ENCODE data around the gene STX5.

STX5 gene

GRCh38 chr11:62823677-62824076, 8.2 kb downstream of the STX5 start:
- H3K27me3 Mint-ChIP-seq, result no peaks in the 10 kb centered on the region
- H3K4me1 Mint-ChIP-seq, result peaks cover 0 to 1% of the 10 kb centered on the region in 2 donors
- H3K4me3 Mint-ChIP-seq, result no peak overlapping the region
- ATAC-seq (replicated peaks), result no peak
- peaks cover 32 to 53% of the 10 kb centered on the region in 2 donors for H3K36me3 Mint-ChIP-seq
- H3K27ac Mint-ChIP-seq, result no peak overlapping the region
- no peak for DNase-seq
- no peaks in the 10 kb centered on the region for H3K9me3 Mint-ChIP-seq

DNA sequence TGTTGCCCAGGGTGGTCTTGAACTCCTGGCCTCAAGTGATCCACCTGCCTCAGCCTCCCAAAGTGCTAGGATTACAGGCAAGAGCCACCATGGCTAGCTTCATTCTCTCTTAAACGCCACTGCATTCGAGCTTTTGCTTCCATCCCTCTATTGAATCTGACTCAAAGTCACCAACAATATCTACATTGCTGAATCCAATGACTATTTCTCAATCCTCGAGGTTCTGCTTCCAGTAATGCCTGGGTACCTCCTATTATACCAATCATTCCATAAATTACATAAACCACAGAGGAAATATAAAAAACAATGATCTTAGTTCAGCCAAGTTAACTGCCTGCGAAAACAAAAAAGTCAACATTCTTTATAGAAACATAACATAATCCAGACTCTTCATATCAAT, 14.7 kb downstream of the STX5 start:
- no peaks in the 10 kb centered on the region for H3K27me3 Mint-ChIP-seq
- no peak overlapping the region for H3K27ac Mint-ChIP-seq

DNA sequence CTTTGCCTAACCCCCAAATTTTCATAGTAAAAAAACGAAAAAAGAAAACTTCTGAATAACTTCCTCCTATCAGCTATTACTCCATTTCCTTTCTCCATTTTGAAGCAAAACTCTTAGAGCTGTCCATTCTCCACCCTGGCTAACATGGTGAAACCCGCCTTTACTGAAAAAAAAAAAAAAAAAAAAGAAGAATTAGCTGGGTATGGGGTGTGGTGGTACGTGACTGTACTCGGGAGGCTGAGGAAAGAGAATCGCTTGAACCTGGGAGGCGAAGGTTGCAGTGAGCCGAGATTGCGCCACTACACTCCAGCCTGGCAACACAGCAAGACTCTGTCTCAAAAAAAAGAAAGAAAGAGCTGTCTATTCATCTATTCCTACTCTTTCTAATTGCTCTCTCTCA, 15.3 kb downstream of the STX5 start:
- no peak overlapping the region for H3K4me3 Mint-ChIP-seq
- no peak overlapping the region for H3K27ac Mint-ChIP-seq
- no peaks in the 10 kb centered on the region for H3K9me3 Mint-ChIP-seq
- no peaks in the 10 kb centered on the region for H3K4me1 Mint-ChIP-seq
- DNase-seq (no peak), ATAC-seq (replicated peaks) (no peak)
- H3K36me3 Mint-ChIP-seq, result peaks cover 12 to 22% of the 10 kb centered on the region in 2 donors
- no peaks in the 10 kb centered on the region for H3K27me3 Mint-ChIP-seq

More for the DNA sequence above, 14.7 kb downstream of the STX5 start:
- ATAC-seq (replicated peaks) (no peak), DNase-seq (no peak)
- no peak overlapping the region for H3K4me3 Mint-ChIP-seq
- no peaks in the 10 kb centered on the region for H3K9me3 Mint-ChIP-seq
- H3K4me1 Mint-ChIP-seq, result no peaks in the 10 kb centered on the region
- H3K36me3 Mint-ChIP-seq, result peaks cover 12 to 22% of the 10 kb centered on the region in 2 donors

GRCh38 chr11:62811659-62812058, 20.2 kb downstream of the STX5 start:
- Mint-ChIP-seq H3K9me3 (no peaks in the 10 kb centered on the region), H3K27me3 (no peaks in the 10 kb centered on the region), H3K27ac (no peak overlapping the region), H3K36me3 (peaks cover 0 to 10% of the 10 kb centered on the region in 2 donors), H3K4me1 (peaks cover 8 to 14% of the 10 kb centered on the region in 2 donors), H3K4me3 (no peak overlapping the region)
- ATAC-seq (replicated peaks) (no peak), DNase-seq (no peak)

GRCh38 chr11:62810748-62811147, 21.1 kb downstream of the STX5 start:
- H3K9me3 Mint-ChIP-seq, result no peaks in the 10 kb centered on the region
- DNase-seq, result no peak
- H3K36me3 Mint-ChIP-seq, result peaks cover 0 to 9% of the 10 kb centered on the region in 2 donors
- H3K4me1 Mint-ChIP-seq, result peaks cover 13 to 22% of the 10 kb centered on the region in 2 donors
- ATAC-seq (replicated peaks), result no peak
- no peak overlapping the region for H3K4me3 Mint-ChIP-seq
- no peaks in the 10 kb centered on the region for H3K27me3 Mint-ChIP-seq
- H3K27ac Mint-ChIP-seq, result no peak overlapping the region

DNA sequence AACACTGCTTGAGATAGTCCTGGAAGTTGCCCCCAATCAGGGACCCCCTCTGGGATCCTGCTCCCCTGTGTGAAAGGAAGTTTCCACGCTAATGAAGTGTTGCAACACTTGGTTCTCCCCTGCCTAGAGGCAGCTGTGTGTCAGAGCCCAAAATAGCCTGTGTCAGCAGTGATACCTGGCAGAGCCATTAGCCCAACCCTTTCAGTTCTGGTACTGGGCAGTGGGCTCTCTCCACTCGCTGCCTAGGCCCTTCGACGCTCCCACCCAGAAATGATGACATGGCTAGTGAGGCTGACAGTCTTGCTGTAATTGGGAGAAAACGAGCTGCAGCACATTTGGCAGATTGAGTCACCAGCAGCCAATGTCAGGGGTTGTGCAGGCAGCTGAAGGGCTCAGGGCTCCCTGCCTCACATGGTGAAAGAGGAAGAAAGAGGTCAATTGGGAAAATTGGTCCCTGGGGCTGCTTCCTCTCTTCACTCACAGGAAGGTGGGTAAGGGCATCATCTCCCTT, 25.2 kb downstream of the STX5 start:
- peak overlapping the region; percentile 65 for H3K27ac Mint-ChIP-seq
- no peak for ATAC-seq (replicated peaks)

DNA sequence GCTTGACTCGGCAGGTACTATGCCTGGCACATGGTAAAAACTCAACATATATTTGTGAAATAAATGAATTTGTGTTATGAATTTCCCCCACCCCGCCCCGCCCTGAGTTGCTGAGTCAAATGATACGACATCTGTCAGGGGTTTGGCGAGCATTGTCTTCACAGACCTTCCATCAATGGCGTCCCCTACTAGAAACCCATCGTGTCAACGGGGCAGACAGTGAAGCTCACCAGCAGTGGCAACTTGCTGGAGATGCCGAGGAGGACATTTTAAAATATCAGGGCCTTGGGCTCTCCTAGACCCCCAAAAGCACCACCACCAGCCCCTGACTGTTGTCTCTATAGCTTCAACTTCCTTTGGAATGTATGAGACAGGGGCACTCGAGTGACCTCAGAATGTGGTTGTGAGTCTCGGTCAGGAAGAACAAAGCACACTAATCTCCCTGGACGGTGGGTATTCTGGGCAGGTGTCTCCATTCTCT, 25.9 kb downstream of the STX5 start:
- Mint-ChIP-seq H3K9me3 (no peaks in the 10 kb centered on the region), H3K4me3 (peak overlapping the region; percentile 94 to 97), H3K27me3 (no peaks in the 10 kb centered on the region), H3K36me3 (peaks cover 20 to 26% of the 10 kb centered on the region in 2 donors), H3K4me1 (peaks cover 25 to 49% of the 10 kb centered on the region in 2 donors), H3K27ac (peak overlapping the region; percentile 99)
- ATAC-seq (replicated peaks) (peak; percentile 19 to 33), DNase-seq (no peak)

More for the DNA sequence above, 25.2 kb downstream of the STX5 start:
- DNase-seq, result no peak
- peak overlapping the region; percentile 63 to 97 for H3K4me3 Mint-ChIP-seq
- no peaks in the 10 kb centered on the region for H3K9me3 Mint-ChIP-seq
- no peaks in the 10 kb centered on the region for H3K27me3 Mint-ChIP-seq
- H3K4me1 Mint-ChIP-seq, result peaks cover 27 to 49% of the 10 kb centered on the region in 2 donors
- H3K36me3 Mint-ChIP-seq, result peaks cover 15 to 19% of the 10 kb centered on the region in 2 donors

DNA sequence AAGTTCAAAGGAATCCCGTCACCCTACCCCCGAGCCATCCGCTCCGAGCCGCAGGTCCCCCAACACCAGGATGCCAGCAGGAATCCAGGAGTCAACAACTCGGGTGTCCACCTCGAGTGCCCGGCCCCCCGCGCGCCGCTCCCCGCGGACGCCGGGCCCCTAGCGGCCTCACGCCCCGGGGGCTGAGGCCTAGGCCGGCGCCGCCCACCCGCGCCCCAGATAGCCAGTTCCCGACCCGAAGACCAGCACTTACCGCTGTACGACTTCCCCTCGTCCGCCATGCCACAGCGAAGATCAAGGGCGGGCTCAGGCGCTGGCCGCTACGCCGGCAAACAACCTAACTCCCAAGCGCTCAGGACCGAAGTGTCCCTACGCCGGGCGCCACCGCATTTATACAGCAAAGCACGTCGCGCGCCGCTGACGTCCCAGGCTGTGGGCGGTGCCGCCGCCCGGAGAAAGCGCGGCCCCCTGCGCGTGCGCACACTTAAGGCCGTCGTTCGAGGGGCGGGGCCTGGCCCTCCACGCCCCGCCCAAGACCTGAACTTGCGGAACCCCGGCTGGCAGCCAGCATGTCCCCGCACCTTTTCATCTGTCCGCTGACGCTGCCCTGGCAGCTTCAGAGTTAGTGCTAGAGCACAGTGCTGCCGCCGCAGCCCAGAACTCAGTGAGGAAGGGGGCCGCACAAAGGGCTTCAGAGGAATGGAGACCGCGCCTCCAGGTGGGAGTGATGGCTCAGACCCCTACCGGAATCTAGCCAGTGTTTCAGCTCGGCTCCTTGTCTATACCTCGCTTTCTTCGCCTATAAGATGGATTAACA, 26.6 kb downstream of the STX5 start, which contains the start of gene NXF1:
NXF1 (minus strand) TSS at position 365 of the 817 bp plus-strand sequence; CDS start at position 281, 84 bp downstream.
- H3K4me1 Mint-ChIP-seq, result peaks cover 25 to 46% of the 10 kb centered on the region in 2 donors
- peaks cover 23 to 29% of the 10 kb centered on the region in 2 donors for H3K36me3 Mint-ChIP-seq
- peak within 1 kb of the TSS; percentile 99 for H3K27ac Mint-ChIP-seq
- H3K9me3 Mint-ChIP-seq, result no peaks in the 10 kb centered on the region
- H3K27me3 Mint-ChIP-seq, result no peaks in the 10 kb centered on the region
- H3K4me3 Mint-ChIP-seq, result peak within 1 kb of the TSS; percentile 94 to 97
- ATAC-seq (replicated peaks), result peak; percentile 87 to 90
- peak; percentile 95 for DNase-seq

- peak; percentile 25 to 26 for ATAC-seq (replicated peaks)
- DNase-seq, result no peak
Measured at GRCh38 chr11:62804310-62805075, 27.4 kb downstream of the STX5 start.

GRCh38 chr11:62801071-62801470, 30.8 kb downstream of the STX5 start:
- Mint-ChIP-seq H3K27ac (no peak overlapping the region), H3K4me1 (peaks cover 18 to 31% of the 10 kb centered on the region in 2 donors), H3K27me3 (no peaks in the 10 kb centered on the region), H3K4me3 (no peak overlapping the region), H3K36me3 (peaks cover 45 to 52% of the 10 kb centered on the region in 2 donors), H3K9me3 (no peaks in the 10 kb centered on the region)
- no peak for DNase-seq
- ATAC-seq (replicated peaks), result no peak

More at GRCh38 chr11:62804310-62805075, 27.4 kb downstream of the STX5 start:
- Mint-ChIP-seq H3K27ac (peak overlapping the region; percentile 99), H3K4me1 (peaks cover 27 to 46% of the 10 kb centered on the region in 2 donors), H3K4me3 (peak overlapping the region; percentile 94 to 97), H3K27me3 (no peaks in the 10 kb centered on the region), H3K36me3 (peaks cover 29 to 36% of the 10 kb centered on the region in 2 donors), H3K9me3 (no peaks in the 10 kb centered on the region)

GRCh38 chr11:62799486-62799885, 32.4 kb downstream of the STX5 start:
- Mint-ChIP-seq H3K27me3 (no peaks in the 10 kb centered on the region), H3K36me3 (peaks cover 46 to 60% of the 10 kb centered on the region in 2 donors), H3K4me1 (peaks cover 15 to 19% of the 10 kb centered on the region in 2 donors), H3K27ac (no peak overlapping the region), H3K9me3 (no peaks in the 10 kb centered on the region), H3K4me3 (no peak overlapping the region)
- DNase-seq (no peak), ATAC-seq (replicated peaks) (no peak)

DNA sequence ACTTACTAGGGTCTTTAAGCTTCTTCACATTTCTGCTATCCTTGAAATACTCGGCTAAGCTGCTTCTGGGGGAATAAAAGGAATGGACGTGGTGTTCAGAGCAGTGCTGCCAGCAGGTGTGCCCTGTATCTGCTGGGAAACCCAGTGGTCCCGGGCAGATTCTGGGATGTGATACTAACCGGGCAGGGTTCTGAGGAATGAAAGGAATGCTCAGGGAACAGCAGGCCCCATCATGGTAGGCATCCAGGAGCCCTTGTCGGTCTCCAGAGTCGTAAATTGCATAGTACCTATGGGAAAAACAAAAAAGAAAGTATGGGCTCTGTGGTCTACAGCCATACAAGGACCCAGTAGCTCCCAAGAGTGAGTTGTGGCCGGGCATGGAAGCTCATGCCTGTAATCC, 35.6 kb downstream of the STX5 start:
- no peaks in the 10 kb centered on the region for H3K27me3 Mint-ChIP-seq
- DNase-seq (no peak), ATAC-seq (replicated peaks) (no peak)
- H3K36me3 Mint-ChIP-seq, result peaks cover 41 to 59% of the 10 kb centered on the region in 2 donors
- peak overlapping the region; percentile 14 for H3K27ac Mint-ChIP-seq
- no peaks in the 10 kb centered on the region for H3K9me3 Mint-ChIP-seq
- peaks cover 9 to 10% of the 10 kb centered on the region in 2 donors for H3K4me1 Mint-ChIP-seq
- H3K4me3 Mint-ChIP-seq, result no peak overlapping the region

GRCh38 chr11:62794201-62794775, 37.6 kb downstream of the STX5 start:
- DNase-seq (no peak), ATAC-seq (replicated peaks) (no peak)
- H3K4me1 Mint-ChIP-seq, result peaks cover 20 to 27% of the 10 kb centered on the region in 2 donors
- peaks cover 44 to 63% of the 10 kb centered on the region in 2 donors for H3K36me3 Mint-ChIP-seq
- peak overlapping the region; percentile 26 for H3K27ac Mint-ChIP-seq
- no peak overlapping the region for H3K4me3 Mint-ChIP-seq
- H3K27me3 Mint-ChIP-seq, result no peaks in the 10 kb centered on the region
- no peaks in the 10 kb centered on the region for H3K9me3 Mint-ChIP-seq

DNA sequence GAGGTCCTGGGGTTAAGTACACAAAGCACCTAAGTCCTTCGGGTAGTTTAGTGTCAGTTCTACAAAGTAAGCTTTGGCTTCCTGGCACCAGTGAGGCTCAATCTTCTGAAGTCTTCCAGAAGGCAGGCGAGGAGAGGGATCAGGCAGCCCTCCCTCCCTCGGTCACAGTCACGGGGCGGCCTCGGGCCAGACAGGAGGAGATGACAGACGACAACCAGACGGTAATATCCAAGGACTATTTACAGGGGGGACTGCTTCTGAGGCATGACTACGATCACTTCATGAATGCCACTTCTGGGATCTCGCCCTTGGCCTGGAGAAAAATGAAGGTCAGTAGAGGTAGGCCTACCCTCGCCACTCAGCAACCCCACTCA, 39.7 kb downstream of the STX5 start:
- peak overlapping the region; percentile 95 for H3K27ac Mint-ChIP-seq
- H3K36me3 Mint-ChIP-seq, result peaks cover 39 to 66% of the 10 kb centered on the region in 2 donors
- DNase-seq (no peak), ATAC-seq (replicated peaks) (no peak)
- peak overlapping the region; percentile 89 to 91 for H3K4me3 Mint-ChIP-seq
- H3K9me3 Mint-ChIP-seq, result no peaks in the 10 kb centered on the region
- no peaks in the 10 kb centered on the region for H3K27me3 Mint-ChIP-seq
- H3K4me1 Mint-ChIP-seq, result peaks cover 27 to 40% of the 10 kb centered on the region in 2 donors

Measured in stimulated activated naive B cell treated with anti-CD40 and anti-IgM and Interleukin-4, amounts not matched to agents 10 μg/mL and 1 μg/mL and 100 μg/mL, for 72 hours (primary cell).